ENCODE data around the gene HTRA2.

HTRA2 gene

GRCh38 chr2:74536166-74536950, 6.6 kb downstream of the HTRA2 start:
- TF ChIP-seq CTCF (IDR thresholded peaks at IDR 0.05; ENCODE audit: low read depth, low read length, missing control alignments): no peak
- no peak for DNase-seq (ENCODE audit: low read depth)
- H3K4me3 ChIP-seq (ENCODE audit: low read depth, low read length): no peak overlapping the region

DNA sequence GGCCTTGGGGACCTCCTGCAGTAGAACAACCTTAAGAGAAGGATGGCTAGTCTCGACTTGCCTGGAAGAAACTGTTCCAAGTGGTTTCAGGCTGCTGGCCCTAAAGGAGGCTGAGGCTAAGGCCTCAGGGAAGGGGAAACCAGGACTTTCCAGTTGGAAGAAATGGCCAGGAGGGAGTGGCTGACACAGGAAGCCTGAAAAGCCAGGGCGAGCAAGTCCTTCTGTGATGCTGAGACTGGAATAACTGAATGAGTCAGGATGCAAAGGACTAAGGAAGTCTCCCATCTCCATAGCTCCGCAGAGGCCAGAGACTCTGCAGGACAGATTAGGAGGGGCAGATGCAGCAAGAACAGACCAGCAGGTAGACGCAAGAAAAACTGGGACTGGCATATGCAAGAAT, 7.4 kb downstream of the HTRA2 start:
- no peak for TF ChIP-seq CTCF (IDR thresholded peaks at IDR 0.05; ENCODE audit: low read depth, low read length, missing control alignments)
- no peak overlapping the region for H3K4me3 ChIP-seq (ENCODE audit: low read depth, low read length)
- DNase-seq (ENCODE audit: low read depth): no peak

- no peak for TF ChIP-seq CTCF (IDR thresholded peaks at IDR 0.05; ENCODE audit: low read depth, low read length, missing control alignments)
- no peak overlapping the region; the same call in 1 of the 2 replicates for H3K4me3 ChIP-seq (ENCODE audit: low read depth, low read length)
- DNase-seq (ENCODE audit: low read depth): no peak
These were observed 9.2 kb downstream of the HTRA2 start for GRCh38 chr2:74538881-74539339.

- TF ChIP-seq CTCF (IDR thresholded peaks at IDR 0.05; ENCODE audit: low read depth, low read length, missing control alignments): no peak
- no peak for DNase-seq (ENCODE audit: low read depth)
- no peak overlapping the region for H3K4me3 ChIP-seq (ENCODE audit: low read depth, low read length)
These were observed 10.6 kb downstream of the HTRA2 start for GRCh38 chr2:74540291-74540690.

- no peak for DNase-seq (ENCODE audit: low read depth)
- TF ChIP-seq CTCF (IDR thresholded peaks at IDR 0.05; ENCODE audit: low read depth, low read length, missing control alignments): no peak
- H3K4me3 ChIP-seq (ENCODE audit: low read depth, low read length): no peak overlapping the region
These were observed 13.2 kb downstream of the HTRA2 start for GRCh38 chr2:74542978-74543377.

- no peak for DNase-seq (ENCODE audit: low read depth)
- peak; percentile 22 for TF ChIP-seq CTCF (IDR thresholded peaks at IDR 0.05; ENCODE audit: low read depth, low read length, missing control alignments)
- H3K4me3 ChIP-seq (ENCODE audit: low read depth, low read length): no peak overlapping the region
These were observed 14.9 kb downstream of the HTRA2 start for GRCh38 chr2:74544634-74545033.

GRCh38 chr2:74546004-74546403, 16.3 kb downstream of the HTRA2 start:
- TF ChIP-seq CTCF (IDR thresholded peaks at IDR 0.05; ENCODE audit: low read depth, low read length, missing control alignments): no peak
- DNase-seq (ENCODE audit: low read depth): no peak
- no peak overlapping the region for H3K4me3 ChIP-seq (ENCODE audit: low read depth, low read length)
